Measurements from ENCODE around the gene ERC1. TPM values are rescaled to one million over a fixed set of nuclear protein-coding genes. Genes with fewer than 3 reads are reported as not detected.

Gene ERC1
- total and polyA plus RNA-seq, 2 of the 4 experiments (the other 2 are of a cell fraction), result 11.6 to 25.6 TPM

DNA sequence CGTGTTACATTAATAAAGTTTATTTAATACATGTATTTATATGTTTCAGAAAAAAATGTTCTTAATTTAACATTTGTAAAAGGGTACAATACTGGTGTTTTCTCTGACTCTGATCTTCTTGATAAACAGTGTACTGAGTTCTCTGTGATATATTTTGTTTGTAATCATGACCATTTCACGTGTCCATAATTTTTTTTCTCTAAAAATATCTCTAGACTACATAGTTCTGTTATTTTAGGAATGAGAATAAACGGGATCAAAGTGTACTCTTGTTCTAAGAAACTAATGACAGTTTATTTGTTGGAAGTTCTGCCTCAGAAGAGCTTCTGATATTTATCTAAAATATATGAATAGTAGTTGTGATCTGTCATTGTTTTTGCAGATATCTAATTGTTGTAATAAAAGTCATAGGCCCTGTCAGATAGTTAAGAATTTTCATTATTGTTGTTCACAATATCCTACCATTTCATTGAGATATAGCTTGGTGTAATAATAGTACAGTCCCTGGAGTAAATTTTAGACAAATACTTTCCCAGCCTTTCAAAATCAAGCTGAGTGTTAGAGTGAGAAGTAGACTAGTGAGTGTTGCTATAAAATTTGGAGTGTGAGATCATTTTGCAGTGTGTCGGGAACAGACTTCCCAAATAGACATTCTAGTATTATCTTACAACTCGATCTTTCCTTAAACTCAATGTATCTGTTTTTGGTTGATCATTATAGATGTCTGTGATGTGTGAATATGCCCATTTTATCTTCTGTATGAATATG is 86.2 kb downstream of the ERC1 start:
- Histone ChIP-seq H4K8ac (ENCODE audit: low read depth in 2 of 2, low read length in 2 of 2) (no peak overlapping the region), H2BK5ac (ENCODE audit: low read depth, low read length, poor library complexity, severe bottlenecking) (no peak overlapping the region), H3K4me2 (ENCODE audit: low read depth, low read length) (no peak overlapping the region), H2BK20ac (ENCODE audit: low read depth, low read length) (no peak overlapping the region), H2AFZ (replicated peaks; ENCODE audit: low read length, poor library complexity) (no peak overlapping the region), H3K9me3 (ENCODE audit: control insufficient read depth, insufficient read depth, low read length) (no peaks in the 10 kb centered on the region), H2AK5ac (ENCODE audit: low read depth, low read length) (no peak overlapping the region), H2BK120ac (ENCODE audit: low read depth, low read length) (no peak overlapping the region), H3K56ac (ENCODE audit: extremely low read depth, insufficient read depth, low read length) (no peak overlapping the region), H3K4me1 (ENCODE audit: control insufficient read depth, insufficient read depth, low read length) (peaks cover 3% of the 10 kb centered on the region; the same call in 1 of the 2 replicates), H4K91ac (ENCODE audit: insufficient read depth, low read depth, low read length) (no peak overlapping the region), H3K27me3 (ENCODE audit: control insufficient read depth, insufficient read depth, low read length) (no peaks in the 10 kb centered on the region), H3K4ac (ENCODE audit: low read depth, low read length) (no peak overlapping the region), H4K20me1 (ENCODE audit: insufficient read depth, low read length) (peaks cover 4% of the 10 kb centered on the region; the same call in 1 of the 2 replicates), H3K9me1 (ENCODE audit: insufficient read depth, low read length) (peaks cover 3% of the 10 kb centered on the region; the same call in 1 of the 2 replicates), H3K36me3 (ENCODE audit: control insufficient read depth, insufficient read depth, low read length) (no peaks in the 10 kb centered on the region), H3K27ac (ENCODE audit: insufficient read depth, low read length) (no peak overlapping the region), H3K9ac (ENCODE audit: low read depth, low read length) (no peak overlapping the region), H2AK9ac (replicated peaks; ENCODE audit: low read depth, low read length, poor library complexity) (no peak overlapping the region), H2BK15ac (ENCODE audit: low read depth, low read length) (no peak overlapping the region), H3K79me1 (ENCODE audit: low read depth in 1 of 2, low read length in 2 of 2) (peaks cover 22 to 36% of the 10 kb centered on the region in 2 experiments; a peak in 3 of 4 replicates), H4K5ac (ENCODE audit: low read depth, low read length) (no peak overlapping the region), H3K23ac (ENCODE audit: low read depth, low read length) (no peak overlapping the region), H3K14ac (replicated peaks; ENCODE audit: low read depth, low read length) (no peak overlapping the region), H3K18ac (ENCODE audit: low read depth, low read length) (no peak overlapping the region), H3K4me3 (ENCODE audit: insufficient read depth, low read depth, low read length) (no peak overlapping the region)
- intact Hi-C loops (cut with micrococcal nuclease) (no loop called here), dilution Hi-C loops (cut with HindIII; ENCODE audit: low sequenced_read_pairs, unreplicated experiment) (no loop called here), in situ Hi-C loops (cut with MboI; ENCODE audit: low sequenced_read_pairs) (no loop called here)
- POLR2A ChIA-PET (ENCODE audit: unreplicated experiment), result no interaction called here
- no peak for DNase-seq
- CTCF ChIA-PET, result interaction anchor here (0.5 to 1.7 kb wide), 2 partner anchors 16 to 385 kb away, joined by 3 to 6 read pairs; no protein-coding TSS in a partner anchor
- ATAC-seq (ENCODE audit: low read depth), result no peak
- no CpG with 5 or more reads among the region's 5 CpGs for WGBS, 2 experiments (ENCODE audit: extremely low coverage in 2 of 2, insufficient read length in 1 of 2)
- no TSS peak for BruUV-seq (replicated peaks)
- TF ChIP-seq USF2 (IDR thresholded peaks at IDR 0.05; ENCODE audit: low read depth, low read length), result no peak
- TF ChIP-seq POLR2A (IDR thresholded peaks at IDR 0.05; ENCODE audit: low read depth, low read length), result no peak
- no peak for TF ChIP-seq MAZ (IDR thresholded peaks at IDR 0.05; ENCODE audit: borderline replicate concordance, low read depth, low read length)
- no peak for TF ChIP-seq RCOR1 (IDR thresholded peaks at IDR 0.05; ENCODE audit: insufficient replicate concordance, low read length)
- no peak for TF ChIP-seq RAD21 (IDR thresholded peaks at IDR 0.05; ENCODE audit: low read length)
- no peak for TF ChIP-seq CEBPB (IDR thresholded peaks at IDR 0.05; ENCODE audit: low read depth, low read length)
- no peak for TF ChIP-seq MAFK (IDR thresholded peaks at IDR 0.05; ENCODE audit: low read depth, low read length)
- no peak for TF ChIP-seq CHD1 (IDR thresholded peaks at IDR 0.05; ENCODE audit: low read depth, low read length)
- TF ChIP-seq, protein P1, sequence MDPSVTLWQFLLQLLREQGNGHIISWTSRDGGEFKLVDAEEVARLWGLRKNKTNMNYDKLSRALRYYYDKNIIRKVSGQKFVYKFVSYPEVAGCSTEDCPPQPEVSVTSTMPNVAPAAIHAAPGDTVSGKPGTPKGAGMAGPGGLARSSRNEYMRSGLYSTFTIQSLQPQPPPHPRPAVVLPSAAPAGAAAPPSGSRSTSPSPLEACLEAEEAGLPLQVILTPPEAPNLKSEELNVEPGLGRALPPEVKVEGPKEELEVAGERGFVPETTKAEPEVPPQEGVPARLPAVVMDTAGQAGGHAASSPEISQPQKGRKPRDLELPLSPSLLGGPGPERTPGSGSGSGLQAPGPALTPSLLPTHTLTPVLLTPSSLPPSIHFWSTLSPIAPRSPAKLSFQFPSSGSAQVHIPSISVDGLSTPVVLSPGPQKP (IDR thresholded peaks at IDR 0.05; ENCODE audit: borderline replicate concordance, low read depth, low read length), result no peak
- no peak for TF ChIP-seq SMC3 (IDR thresholded peaks at IDR 0.05; ENCODE audit: low read depth, low read length)
- TF ChIP-seq FOS (IDR thresholded peaks at IDR 0.05; ENCODE audit: low read depth, low read length), result no peak
- no peak for TF ChIP-seq CTCF (conservative IDR thresholded peaks at IDR 0.05; ENCODE audit: low read depth, low read length)
- no peak for TF ChIP-seq RFX5 (IDR thresholded peaks at IDR 0.05; ENCODE audit: low read depth, low read length)
- TF ChIP-seq MXI1 (IDR thresholded peaks at IDR 0.05; ENCODE audit: borderline replicate concordance, low read depth, low read length), result no peak
- no peak for TF ChIP-seq BHLHE40 (IDR thresholded peaks at IDR 0.05; ENCODE audit: low read depth, low read length)
